GM12892 (cell line): Measurements from ENCODE around the gene ZMYM3. TPM values are rescaled to one million over a fixed set of nuclear protein-coding genes. Genes with fewer than 3 reads are reported as not detected.
A peak's percentile ranks its signal among the peaks of the same experiment; 100 is the strongest.
"Not testable (repeated sequence)": the region's sequence is repeated elsewhere in the genome, so short reads cannot be mapped to it uniquely, and the experiment has no call there.

Experiments
- DNase-seq: peaks from one replicate; pipeline ENCODE4 v3.0.0; 2011; ENCODE audit not compliant: insufficient read length
- FAIRE-seq: peaks from 2 replicates; lab custom pipeline; 2011; peaks lifted over from hg19 to GRCh38; lab: Jason Lieb, UNC
- POLR2A ChIP-seq: IDR thresholded peaks from 2 replicates; pipeline ENCODE4 v1.6.1; 2011; ENCODE audit warnings: low read depth, low read length, control low read depth
- POLR2AphosphoS5 ChIP-seq: IDR thresholded peaks from 2 replicates; pipeline ENCODE4 v1.6.1; 2011; ENCODE audit warnings: low read depth, low read length, control low read depth
- TAF1 ChIP-seq: IDR thresholded peaks from 2 replicates; pipeline ENCODE4 v1.6.1; 2011; ENCODE audit warnings: low read depth, mild to moderate bottlenecking, control low read depth, low read length, borderline replicate concordance
- polyA plus RNA-seq: library from polyadenylated mRNA; unstranded; fragments of >200 nt; gene quantifications from one replicate; pipeline ENCODE4 v1.2.1, GENCODE V29; 2012; ENCODE audit warnings: missing spikeins, inconsistent platforms; ENCODE audit not compliant: missing spikeins

Gene ZMYM3
- 14.1 TPM for polyA plus RNA-seq

- peak; percentile 52; the same call in 1 of the 2 replicates for TF ChIP-seq POLR2A
- TF ChIP-seq TAF1, result no peak
- no peak for TF ChIP-seq POLR2AphosphoS5
- FAIRE-seq (no peak), DNase-seq (peak; percentile 81)
Measured at GRCh38 chrX:71254092-71254963, at the start of gene ZMYM3. TSS of gene ZMYM3 (minus strand) at chrX:71254140. CDS start at chrX:71253255, 885 bp downstream.

GRCh38 chrX:71302461-71303213 is 48.7 kb upstream of the ZMYM3 start:
- TF ChIP-seq POLR2AphosphoS5 (no peak), TAF1 (no peak), POLR2A (no peak)
- no peak for FAIRE-seq
- no peak for DNase-seq

- TF ChIP-seq POLR2AphosphoS5, result peak; percentile 63
- no peak for TF ChIP-seq POLR2A
- no peak for TF ChIP-seq TAF1
- no peak for FAIRE-seq
- DNase-seq, result no peak
Measured at GRCh38 chrX:71301195-71301924, 47.4 kb upstream of the ZMYM3 start, which contains the start of gene ITGB1BP2. TSS of gene ITGB1BP2 (plus strand) at chrX:71301750. CDS start at chrX:71301807, 57 bp downstream.

GRCh38 chrX:71300495-71300894 is 46.6 kb upstream of the ZMYM3 start:
- FAIRE-seq, DNase-seq: not testable (repeated sequence)
- TF ChIP-seq POLR2A, result 0 out of 2 replicates have a peak, but pooled peaks have one; percentile 30
- peak; percentile 35; the same call in 1 of the 2 replicates for TF ChIP-seq POLR2AphosphoS5

- FAIRE-seq, DNase-seq: not testable (repeated sequence)
- TF ChIP-seq POLR2AphosphoS5, result peak; percentile 9; the same call in 1 of the 2 replicates
Measured at GRCh38 chrX:71300064-71300463, 46.1 kb upstream of the ZMYM3 start.

GRCh38 chrX:71298119-71298518 is 44.2 kb upstream of the ZMYM3 start:
- no peak for FAIRE-seq
- DNase-seq, result no peak
- TF ChIP-seq POLR2AphosphoS5, result peak; percentile 51; the same call in 1 of the 2 replicates
- TF ChIP-seq POLR2A, result no peak
- TF ChIP-seq TAF1, result no peak

GRCh38 chrX:71296806-71297205 is 42.9 kb upstream of the ZMYM3 start:
- TF ChIP-seq POLR2A (no peak), TAF1 (no peak), POLR2AphosphoS5 (0 out of 2 replicates have a peak, but pooled peaks have one; percentile 25)
- DNase-seq (no peak), FAIRE-seq (no peak)

- DNase-seq, result no peak
- no peak for FAIRE-seq
- no peak for TF ChIP-seq POLR2AphosphoS5
- no peak for TF ChIP-seq POLR2A
- TF ChIP-seq TAF1, result no peak
Measured at GRCh38 chrX:71292669-71293365, 38.9 kb upstream of the ZMYM3 start.

- TF ChIP-seq TAF1 (no peak), POLR2AphosphoS5 (no peak), POLR2A (no peak)
Measured at GRCh38 chrX:71291381-71291780, 37.4 kb upstream of the ZMYM3 start.

GRCh38 chrX:71285929-71286328 is 32.0 kb upstream of the ZMYM3 start:
- DNase-seq (no peak), FAIRE-seq (no peak)
- TF ChIP-seq TAF1, result no peak
- no peak for TF ChIP-seq POLR2AphosphoS5
- TF ChIP-seq POLR2A, result no peak

More at GRCh38 chrX:71291381-71291780, 37.4 kb upstream of the ZMYM3 start:
- DNase-seq (no peak), FAIRE-seq (no peak)
